HG02938 (cell line): ENCODE measurements around the gene SLC35A2.
"Not testable (repeated sequence)": the region's sequence is repeated elsewhere in the genome, so short reads cannot be mapped to it uniquely, and the experiment has no call there.

Experiments
- ATAC-seq: cut with Tn5 transposase; IDR thresholded peaks from one replicate; pipeline ENCODE4 v1.9.1; 2021; ENCODE audit warnings: mild to moderate bottlenecking, moderate library complexity; ENCODE audit not compliant: unreplicated experiment

SLC35A2 gene

GRCh38 chrX:48854121-48854804 is 57.2 kb downstream of the SLC35A2 start:
- not testable (repeated sequence) for ATAC-seq

- not testable (repeated sequence) for ATAC-seq
These were observed 58.0 kb downstream of the SLC35A2 start for GRCh38 chrX:48853494-48853893.
